Motor neuron (in vitro differentiated cells): ENCODE data around the gene MFSD1. TPM values are rescaled to one million over a fixed set of nuclear protein-coding genes. Genes with fewer than 3 reads are reported as not detected.
A peak's percentile ranks its signal among the peaks of the same experiment; 100 is the strongest.

Experiments
- ATAC-seq, 8 experiments: fragments of 200-7000 bp; cut with Tn5 transposase; replicated peaks in 6 of 8; 2 replicates each; pipeline ENCODE4 v1.8.0; 2021; ENCODE audit warnings: mild to moderate bottlenecking in 8 of 8, moderate library complexity in 8 of 8
- H3K27ac ChIP-seq, 2 donors: fragments of 250-450 bp; sonication (Bioruptor Pico); 2 replicates each; pipeline ENCODE4 v1.9.0; 2021; ENCODE audit warnings: antibody characterized with exemption in 2 of 2, mild to moderate bottlenecking in 2 of 2, moderate library complexity in 1 of 2
- H3K4me1 ChIP-seq, 2 donors: fragments of 250-450 bp; sonication (Bioruptor Pico); replicated peaks in 1 of 2; 2 replicates each; pipeline ENCODE4 v1.6.1; 2021; ENCODE audit warnings: antibody characterized with exemption in 2 of 2, mild to moderate bottlenecking in 2 of 2, moderate library complexity in 1 of 2
- H3K4me3 ChIP-seq, 5 donors: fragments of 250-450 bp; sonication (Bioruptor Pico); 2 replicates each; pipeline ENCODE4 v1.9.0; 2021; ENCODE audit warnings: antibody characterized with exemption in 5 of 5, mild to moderate bottlenecking in 5 of 5, moderate library complexity in 4 of 5
- WGBS, 10 experiments: fragments of 450-650 bp; shearing (Covaris generic); methylation state at CpG; one replicate each; pipeline ENCODE4 v1.0.0; 2022; 5-methylcytosine and 5-hydroxymethylcytosine counted together
- in situ Hi-C, 9 experiments: fragments of 400-800 bp; cut with MboI; loops; one replicate each; pipeline ENCODE4 v1.15.0; 2021; ENCODE audit warnings: low sequenced_read_pairs in 9 of 9, low pct_unique_long_range_greater_than_20kb in 2 of 9; ENCODE audit not compliant: unreplicated experiment in 9 of 9
- total RNA-seq, 8 experiments: library from RNA; unstranded; fragments of 300-600 nt; gene quantifications; 2 replicates each; pipeline versions ENCODE4 v1.2.3 to v1.2.4, GENCODE V29; 2022

Gene MFSD1
- total RNA-seq, 8 experiments from 2014 or later = 10.1 to 70.1 (median 22.9) TPM

GRCh38 chr3:158836312-158836711 is 34.5 kb downstream of the MFSD1 start:
- Histone ChIP-seq H3K4me1 (no peaks in the 10 kb centered on the region), H3K27ac (no peak overlapping the region), H3K4me3 (no peak overlapping the region)
- no peak for ATAC-seq
- in situ Hi-C loops = loop anchor here in 4 of 9 experiments (25.0 kb wide), 2 partner anchors 426 to 976 kb away; no protein-coding TSS in a partner anchor
- 81 to 100% (median 90%) methylated on average over 1 to 3 of the region's 3 CpGs; no CpG with 5 or more reads in 1 of the 10 experiments for WGBS, 10 experiments

GRCh38 chr3:158837240-158837639 is 35.4 kb downstream of the MFSD1 start:
- WGBS, 10 experiments = 26 to 86% (median 60%) methylated on average over 1 to 3 of the region's 3 CpGs; no CpG with 5 or more reads in 3 of the 10 experiments
- in situ Hi-C loops = loop anchor here in 4 of 9 experiments (25.0 kb wide), 2 partner anchors 425 to 975 kb away; no protein-coding TSS in a partner anchor
- peak in 3 of 8 experiments; percentile 36 to 71 (median 67) for ATAC-seq
- H3K4me1 ChIP-seq = no peaks in the 10 kb centered on the region
- no peak overlapping the region for H3K4me3 ChIP-seq
- H3K27ac ChIP-seq = no peak overlapping the region

GRCh38 chr3:158839966-158840365 is 38.1 kb downstream of the MFSD1 start:
- in situ Hi-C loops = loop anchor here in 8 of 9 experiments (10.0 to 25.0 kb wide), 3 partner anchors 415 to 972 kb away; no protein-coding TSS in a partner anchor
- Histone ChIP-seq H3K4me3 (no peak overlapping the region), H3K27ac (no peak overlapping the region), H3K4me1 (peaks cover 11 to 15% of the 10 kb centered on the region in 2 donors)
- no peak for ATAC-seq
- 89 to 100% (median 99%) methylated on average over 1 to 5 of the region's 6 CpGs for WGBS, 10 experiments

- no peak overlapping the region for H3K27ac ChIP-seq
- WGBS, 10 experiments = 40 to 100% (median 70%) methylated on average over 1 to 5 of the region's 8 CpGs; no CpG with 5 or more reads in 5 of the 10 experiments
- in situ Hi-C loops = loop anchor here in 8 of 9 experiments (10.0 to 25.0 kb wide), 3 partner anchors 413 to 971 kb away; no protein-coding TSS in a partner anchor
- H3K4me3 ChIP-seq = no peak overlapping the region
- peaks cover 11 to 15% of the 10 kb centered on the region in 2 donors for H3K4me1 ChIP-seq
- no peak for ATAC-seq
Observed at GRCh38 chr3:158841387-158841786, 39.5 kb downstream of the MFSD1 start.

GRCh38 chr3:158842976-158843375 is 41.1 kb downstream of the MFSD1 start:
- peak in 6 of 8 experiments; percentile 16 to 68 (median 49) for ATAC-seq

GRCh38 chr3:158845765-158846350 is 44.0 kb downstream of the MFSD1 start:
- peak in 6 of 8 experiments; percentile 27 to 61 (median 45) for ATAC-seq
- H3K4me1 ChIP-seq = peaks cover 29 to 44% of the 10 kb centered on the region in 2 donors
- WGBS, 10 experiments = 0 to 40% (median 9%) methylated on average over 1 to 4 of the region's 5 CpGs
- no peak overlapping the region for H3K4me3 ChIP-seq
- no peak overlapping the region for H3K27ac ChIP-seq
- in situ Hi-C loops = loop anchor here (5.0 to 25.0 kb wide), 4 partner anchors 409 to 966 kb away; no protein-coding TSS in a partner anchor

More at GRCh38 chr3:158842976-158843375, 41.1 kb downstream of the MFSD1 start:
- H3K4me3 ChIP-seq = no peak overlapping the region
- H3K27ac ChIP-seq = peak overlapping the region in 1 of 2 donors; percentile 41
- WGBS, 10 experiments = 50 to 80% (median 65%) methylated on average over 1 to 3 of the region's 3 CpGs; no CpG with 5 or more reads in 6 of the 10 experiments
- in situ Hi-C loops = loop anchor here in 8 of 9 experiments (10.0 to 25.0 kb wide), 3 partner anchors 412 to 969 kb away; no protein-coding TSS in a partner anchor
- H3K4me1 ChIP-seq = peaks cover 15 to 19% of the 10 kb centered on the region in 2 donors

GRCh38 chr3:158846803-158847451 is 45.1 kb downstream of the MFSD1 start:
- ATAC-seq = no peak
- in situ Hi-C loops = loop anchor here (5.0 to 25.0 kb wide), 4 partner anchors 408 to 965 kb away; no protein-coding TSS in a partner anchor
- Histone ChIP-seq H3K4me1 (peaks cover 29 to 44% of the 10 kb centered on the region in 2 donors), H3K27ac (no peak overlapping the region), H3K4me3 (no peak overlapping the region)
- 19 to 92% (median 80%) methylated on average over 1 to 3 of the region's 3 CpGs; no CpG with 5 or more reads in 2 of the 10 experiments for WGBS, 10 experiments

- in situ Hi-C loops = loop anchor here (5.0 to 25.0 kb wide), 4 partner anchors 407 to 965 kb away; no protein-coding TSS in a partner anchor
- WGBS, 10 experiments = 27 to 100% (median 80%) methylated on average over 1 to 3 of the region's 4 CpGs; no CpG with 5 or more reads in 5 of the 10 experiments
- ATAC-seq = peak in 4 of 8 experiments; percentile 17 to 30 (median 22)
- Histone ChIP-seq H3K27ac (no peak overlapping the region), H3K4me1 (peaks cover 29 to 44% of the 10 kb centered on the region in 2 donors), H3K4me3 (no peak overlapping the region)
Observed at GRCh38 chr3:158847452-158847821, 45.6 kb downstream of the MFSD1 start.

GRCh38 chr3:158847885-158848284 is 46.0 kb downstream of the MFSD1 start:
- no peak overlapping the region for H3K4me3 ChIP-seq
- WGBS, 10 experiments = 0 to 100% (median 56%) methylated on average over 1 to 2 of the region's 3 CpGs; no CpG with 5 or more reads in 2 of the 10 experiments
- H3K4me1 ChIP-seq = peaks cover 25 to 40% of the 10 kb centered on the region in 2 donors
- H3K27ac ChIP-seq = no peak overlapping the region
- in situ Hi-C loops = loop anchor here (5.0 to 25.0 kb wide), 4 partner anchors 407 to 964 kb away; no protein-coding TSS in a partner anchor
- no peak for ATAC-seq

- Histone ChIP-seq H3K4me3 (no peak overlapping the region), H3K27ac (peak overlapping the region in 1 of 2 donors; percentile 15), H3K4me1 (peaks cover 14 to 33% of the 10 kb centered on the region in 2 donors)
- ATAC-seq = peak in 2 of 8 experiments; percentile 18 to 64
- in situ Hi-C loops = loop anchor here (5.0 to 25.0 kb wide), 4 partner anchors 405 to 963 kb away; no protein-coding TSS in a partner anchor
- 8 to 63% (median 31%) methylated on average over 1 to 3 of the region's 3 CpGs for WGBS, 10 experiments
Observed at GRCh38 chr3:158849757-158850156, 47.9 kb downstream of the MFSD1 start.

GRCh38 chr3:158859362-158859761 is 57.5 kb downstream of the MFSD1 start:
- in situ Hi-C loops = no loop called here
- no peak for ATAC-seq
- 38 to 100% (median 81%) methylated on average over 1 to 3 of the region's 3 CpGs; no CpG with 5 or more reads in 5 of the 10 experiments for WGBS, 10 experiments

GRCh38 chr3:158863247-158863646 is 61.4 kb downstream of the MFSD1 start:
- no peak overlapping the region for H3K27ac ChIP-seq
- in situ Hi-C loops = no loop called here

More at GRCh38 chr3:158859362-158859761, 57.5 kb downstream of the MFSD1 start:
- H3K4me3 ChIP-seq = no peak overlapping the region
- H3K4me1 ChIP-seq = peaks cover 0 to 6% of the 10 kb centered on the region in 2 donors
- peak overlapping the region in 1 of 2 donors; percentile 23 for H3K27ac ChIP-seq

More at GRCh38 chr3:158863247-158863646, 61.4 kb downstream of the MFSD1 start:
- ATAC-seq = no peak
- Histone ChIP-seq H3K4me1 (peaks cover 3 to 18% of the 10 kb centered on the region in 2 donors), H3K4me3 (no peak overlapping the region)
- 50 to 100% (median 74%) methylated on average over 1 to 2 of the region's 2 CpGs for WGBS, 10 experiments
